Activated CD8-positive, alpha-beta T cell treated with anti-CD3 and anti-CD28 coated beads, Interleukin-2, amount 10 ng/mL, durations not matched to agents 7 days and 5 days (primary cell): ENCODE data around the gene TRIP4. TPM values are rescaled to one million over a fixed set of nuclear protein-coding genes. Genes with fewer than 3 reads are reported as not detected.
A peak's percentile ranks its signal among the peaks of the same experiment; 100 is the strongest.

Source experiments
- ATAC-seq: fragments of 150-1000 bp; cut with Tn5 transposase; one replicate; pipeline ENCODE4 v1.10.0; 2021; ENCODE audit warnings: moderate library complexity
- CTCF ChIA-PET: fragments of 350-600 bp; sonication (Branson Sonifier 250); formaldehyde crosslinking; loops from one replicate; lab custom pipeline; 2021; ENCODE audit warnings: antibody characterized with exemption; lab: Charles Lee
- POLR2A ChIA-PET: fragments of 350-600 bp; sonication (Branson Sonifier 250); formaldehyde crosslinking; loops from one replicate; lab custom pipeline; 2021; ENCODE audit warnings: antibody characterized with exemption; lab: Charles Lee
- DNase-seq: peaks from one replicate; pipeline ENCODE4 v3.0.0-alpha.2; 2020
- H3K27ac Mint-ChIP-seq: one replicate; pipeline ENCODE4 v1.8.0; 2021; ENCODE audit warnings: mild to moderate bottlenecking, mixed read lengths
- H3K27me3 Mint-ChIP-seq: one replicate; pipeline ENCODE4 v1.8.0; 2021; ENCODE audit warnings: low read depth, mixed read lengths
- H3K36me3 Mint-ChIP-seq: one replicate; pipeline ENCODE4 v1.8.0; 2021; ENCODE audit warnings: low read depth, mixed read lengths
- H3K4me1 Mint-ChIP-seq: one replicate; pipeline ENCODE4 v1.8.0; 2021; ENCODE audit warnings: low read depth, mixed read lengths
- H3K4me3 Mint-ChIP-seq: one replicate; pipeline ENCODE4 v1.8.0; 2021; ENCODE audit warnings: mild to moderate bottlenecking, mixed read lengths
- H3K9me3 Mint-ChIP-seq: one replicate; pipeline ENCODE4 v1.8.0; 2022; ENCODE audit warnings: mixed read lengths; ENCODE audit not compliant: insufficient read depth
- total RNA-seq, 2 experiments: library from RNA; stranded (reverse); gene quantifications; one replicate each; pipeline ENCODE4 v1.2.3, GENCODE V29; 2021

The TRIP4 gene
- total RNA-seq, 2 experiments from 2014 or later: 22.3 to 23.0 TPM

- no peak for ATAC-seq
- peak overlapping the region; percentile 11 for H3K27ac Mint-ChIP-seq
- no peaks in the 10 kb centered on the region for H3K9me3 Mint-ChIP-seq
- no peak overlapping the region for H3K4me3 Mint-ChIP-seq
- no peaks in the 10 kb centered on the region for H3K27me3 Mint-ChIP-seq
- CTCF ChIA-PET: no interaction called here
- POLR2A ChIA-PET: no interaction called here
- DNase-seq: no peak
- H3K4me1 Mint-ChIP-seq: peaks cover 62% of the 10 kb centered on the region
- H3K36me3 Mint-ChIP-seq: peaks cover 33% of the 10 kb centered on the region
Observed at GRCh38 chr15:64464276-64465005, 76.8 kb downstream of the TRIP4 start.

GRCh38 chr15:64466408-64467141 is 78.9 kb downstream of the TRIP4 start:
- DNase-seq (no peak), ATAC-seq (no peak)
- Mint-ChIP-seq H3K27ac (peak overlapping the region; percentile 3), H3K9me3 (no peaks in the 10 kb centered on the region), H3K27me3 (no peaks in the 10 kb centered on the region), H3K36me3 (peaks cover 43% of the 10 kb centered on the region), H3K4me1 (peaks cover 51% of the 10 kb centered on the region), H3K4me3 (no peak overlapping the region)
- POLR2A ChIA-PET: interaction anchor here (0.7 kb wide), 1 partner anchor 79 kb away, joined by 4 read pairs; the partner anchor contains the start of gene TRIP4
- CTCF ChIA-PET: interaction anchor here (0.6 to 0.9 kb wide), 3 partner anchors 41 to 755 kb away, joined by 3 read pairs; no protein-coding TSS in a partner anchor

GRCh38 chr15:64472161-64472560 is 84.5 kb downstream of the TRIP4 start:
- Mint-ChIP-seq H3K4me3 (no peak overlapping the region), H3K27ac (no peak overlapping the region), H3K36me3 (peaks cover 43% of the 10 kb centered on the region), H3K27me3 (no peaks in the 10 kb centered on the region), H3K9me3 (no peaks in the 10 kb centered on the region), H3K4me1 (peaks cover 25% of the 10 kb centered on the region)
- CTCF ChIA-PET: interaction anchor here (2.3 kb wide), 1 partner anchor 181 kb away, joined by 4 read pairs; no protein-coding TSS in a partner anchor
- no peak for ATAC-seq
- no peak for DNase-seq
- POLR2A ChIA-PET: no interaction called here

- Mint-ChIP-seq H3K27ac (no peak overlapping the region), H3K36me3 (peaks cover 33% of the 10 kb centered on the region), H3K9me3 (no peaks in the 10 kb centered on the region), H3K4me1 (peaks cover 14% of the 10 kb centered on the region), H3K4me3 (no peak overlapping the region), H3K27me3 (no peaks in the 10 kb centered on the region)
- CTCF ChIA-PET: no interaction called here
- DNase-seq: no peak
- ATAC-seq: no peak
- POLR2A ChIA-PET: no interaction called here
Observed at GRCh38 chr15:64474846-64475245, 87.2 kb downstream of the TRIP4 start.

GRCh38 chr15:64476550-64476949 is 88.9 kb downstream of the TRIP4 start:
- H3K9me3 Mint-ChIP-seq: no peaks in the 10 kb centered on the region
- ChIA-PET CTCF (interaction anchor here (0.6 to 1.5 kb wide), 4 partner anchors 15 to 49 kb away, joined by 3 to 5 read pairs (median 3); partner anchors contain the start of gene ZNF609), POLR2A (interaction anchor here (1.3 kb wide), 1 partner anchor 13 kb away, joined by 3 read pairs; no protein-coding TSS in a partner anchor)
- ATAC-seq: no peak
- peaks cover 16% of the 10 kb centered on the region for H3K4me1 Mint-ChIP-seq
- peaks cover 27% of the 10 kb centered on the region for H3K36me3 Mint-ChIP-seq
- DNase-seq: no peak
- H3K27ac Mint-ChIP-seq: peak overlapping the region; percentile 55
- H3K27me3 Mint-ChIP-seq: no peaks in the 10 kb centered on the region
- H3K4me3 Mint-ChIP-seq: no peak overlapping the region

- Mint-ChIP-seq H3K36me3 (peaks cover 24% of the 10 kb centered on the region), H3K27ac (no peak overlapping the region), H3K9me3 (no peaks in the 10 kb centered on the region), H3K4me1 (peaks cover 16% of the 10 kb centered on the region), H3K27me3 (no peaks in the 10 kb centered on the region), H3K4me3 (no peak overlapping the region)
- DNase-seq (no peak), ATAC-seq (no peak)
- CTCF ChIA-PET: no interaction called here
- POLR2A ChIA-PET: no interaction called here
Observed at GRCh38 chr15:64478863-64479262, 91.2 kb downstream of the TRIP4 start.

GRCh38 chr15:64480891-64481290 is 93.3 kb downstream of the TRIP4 start:
- CTCF ChIA-PET: no interaction called here
- POLR2A ChIA-PET: interaction anchor here (0.7 kb wide), 1 partner anchor 51 kb away, joined by 3 read pairs; no protein-coding TSS in a partner anchor
- no peak overlapping the region for H3K27ac Mint-ChIP-seq

GRCh38 chr15:64483749-64484148 is 96.1 kb downstream of the TRIP4 start:
- Mint-ChIP-seq H3K4me1 (peaks cover 5% of the 10 kb centered on the region), H3K9me3 (no peaks in the 10 kb centered on the region), H3K4me3 (no peak overlapping the region), H3K36me3 (peaks cover 28% of the 10 kb centered on the region), H3K27ac (no peak overlapping the region), H3K27me3 (no peaks in the 10 kb centered on the region)
- POLR2A ChIA-PET: no interaction called here
- CTCF ChIA-PET: interaction anchor here (1.0 to 1.3 kb wide), 2 partner anchors 15 to 56 kb away, joined by 3 read pairs; no protein-coding TSS in a partner anchor
- ATAC-seq (no peak), DNase-seq (no peak)

More at GRCh38 chr15:64480891-64481290, 93.3 kb downstream of the TRIP4 start:
- Mint-ChIP-seq H3K9me3 (no peaks in the 10 kb centered on the region), H3K4me3 (no peak overlapping the region), H3K4me1 (peaks cover 15% of the 10 kb centered on the region), H3K27me3 (no peaks in the 10 kb centered on the region), H3K36me3 (peaks cover 25% of the 10 kb centered on the region)
- ATAC-seq (no peak), DNase-seq (no peak)

- no peak for DNase-seq
- ATAC-seq: no peak
- ChIA-PET POLR2A (no interaction called here), CTCF (no interaction called here)
- no peak overlapping the region for H3K4me3 Mint-ChIP-seq
- H3K4me1 Mint-ChIP-seq: peaks cover 7% of the 10 kb centered on the region
- peaks cover 34% of the 10 kb centered on the region for H3K36me3 Mint-ChIP-seq
- H3K27me3 Mint-ChIP-seq: no peaks in the 10 kb centered on the region
- no peak overlapping the region for H3K27ac Mint-ChIP-seq
- no peaks in the 10 kb centered on the region for H3K9me3 Mint-ChIP-seq
Observed at GRCh38 chr15:64485796-64486195, 98.2 kb downstream of the TRIP4 start.

GRCh38 chr15:64490598-64491259 is 103.1 kb downstream of the TRIP4 start:
- no peak for DNase-seq
- H3K9me3 Mint-ChIP-seq: no peaks in the 10 kb centered on the region
- ChIA-PET CTCF (interaction anchor here (0.7 to 1.1 kb wide), 2 partner anchors 17 to 64 kb away, joined by 3 to 4 read pairs; no protein-coding TSS in a partner anchor), POLR2A (interaction anchor here (0.5 to 1.5 kb wide), 3 partner anchors 13 to 18 kb away, joined by 3 to 4 read pairs (median 4); no protein-coding TSS in a partner anchor)
- H3K27ac Mint-ChIP-seq: no peak overlapping the region
- no peak overlapping the region for H3K4me3 Mint-ChIP-seq
- no peaks in the 10 kb centered on the region for H3K27me3 Mint-ChIP-seq
- ATAC-seq: no peak
- H3K4me1 Mint-ChIP-seq: peaks cover 17% of the 10 kb centered on the region
- peaks cover 24% of the 10 kb centered on the region for H3K36me3 Mint-ChIP-seq

- ATAC-seq (no peak), DNase-seq (no peak)
- Mint-ChIP-seq H3K9me3 (no peaks in the 10 kb centered on the region), H3K4me1 (peaks cover 15% of the 10 kb centered on the region), H3K36me3 (peaks cover 26% of the 10 kb centered on the region), H3K4me3 (no peak overlapping the region), H3K27me3 (no peaks in the 10 kb centered on the region), H3K27ac (no peak overlapping the region)
- ChIA-PET POLR2A (no interaction called here), CTCF (no interaction called here)
Observed at GRCh38 chr15:64493641-64494040, 106.0 kb downstream of the TRIP4 start.
